ENCODE measurements around the gene CPZ.

Gene CPZ

DNA sequence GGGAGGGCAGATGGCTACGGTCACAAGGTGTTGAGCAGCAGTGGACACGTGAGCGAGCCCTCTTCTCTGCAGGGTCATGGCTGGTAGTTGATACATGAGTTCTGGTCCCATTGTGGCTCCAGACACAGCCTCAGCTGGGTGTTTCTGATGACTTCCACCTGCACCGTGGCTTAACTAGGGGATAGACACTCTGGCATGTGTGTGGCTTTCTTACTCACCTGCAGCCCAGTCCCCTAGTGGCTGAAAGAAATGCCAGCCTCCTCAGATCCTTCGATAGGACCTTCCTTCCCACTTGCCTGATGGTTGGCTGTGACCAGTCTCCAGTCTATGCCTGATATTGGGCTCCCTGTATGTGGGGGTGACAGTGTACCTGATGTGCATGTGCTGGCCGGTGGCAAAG lies 7.4 kb upstream of the CPZ start:
- no peak for TF ChIP-seq CTCF (IDR thresholded peaks at IDR 0.05; ENCODE audit: control extremely low read depth, extremely low read depth, low read depth, missing control alignments)
- CTCF ChIA-PET = no interaction called here
- POLR2A ChIA-PET = no interaction called here
- DNase-seq (ENCODE audit: extremely low spot score) = no peak

GRCh38 chr4:8585721-8586212 lies 6.8 kb upstream of the CPZ start:
- CTCF ChIA-PET = interaction anchor here (0.6 to 0.9 kb wide), 2 partner anchors 115 to 117 kb away, joined by 3 to 4 read pairs; no protein-coding TSS in a partner anchor
- DNase-seq (ENCODE audit: extremely low spot score) = no peak

DNA sequence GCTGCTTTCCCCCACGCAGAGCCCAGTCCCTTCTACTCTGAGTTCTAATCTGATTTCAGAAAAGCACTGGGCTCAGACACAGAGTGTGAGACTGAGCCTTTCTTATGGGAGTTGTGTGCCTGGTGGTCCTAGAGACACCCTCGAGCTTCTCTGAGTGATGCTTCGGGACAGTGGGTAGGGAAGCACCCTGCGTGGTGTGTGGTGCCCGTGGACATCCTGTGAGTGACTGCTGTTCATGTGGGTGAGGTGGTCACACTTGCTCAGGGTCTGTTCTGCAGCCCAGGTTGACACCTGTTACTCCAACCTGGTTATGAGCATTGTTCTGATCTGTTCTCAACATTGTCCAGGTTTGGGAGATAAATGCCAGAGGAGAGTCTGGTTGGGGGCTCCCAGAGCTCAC lies 6.3 kb upstream of the CPZ start:
- CTCF ChIA-PET = interaction anchor here (0.6 to 1.8 kb wide), 3 partner anchors 21 to 118 kb away, joined by 3 to 5 read pairs (median 4); no protein-coding TSS in a partner anchor
- no peak for DNase-seq (ENCODE audit: extremely low spot score)
- TF ChIP-seq CTCF (IDR thresholded peaks at IDR 0.05; ENCODE audit: control extremely low read depth, extremely low read depth, low read depth, missing control alignments) = no peak
- POLR2A ChIA-PET = no interaction called here

More at GRCh38 chr4:8585721-8586212, 6.8 kb upstream of the CPZ start:
- no peak for TF ChIP-seq CTCF (IDR thresholded peaks at IDR 0.05; ENCODE audit: control extremely low read depth, extremely low read depth, low read depth, missing control alignments)
- POLR2A ChIA-PET = no interaction called here

- POLR2A ChIA-PET = no interaction called here
- no peak for TF ChIP-seq CTCF (IDR thresholded peaks at IDR 0.05; ENCODE audit: control extremely low read depth, extremely low read depth, low read depth, missing control alignments)
- DNase-seq (ENCODE audit: extremely low spot score) = no peak
- CTCF ChIA-PET = interaction anchor here (0.6 to 1.8 kb wide), 3 partner anchors 21 to 118 kb away, joined by 3 to 5 read pairs (median 4); no protein-coding TSS in a partner anchor
Observed at GRCh38 chr4:8586671-8587468, 5.7 kb upstream of the CPZ start.

GRCh38 chr4:8587469-8588195 lies 4.9 kb upstream of the CPZ start:
- CTCF ChIA-PET = interaction anchor here (1.8 kb wide), 1 partner anchor 20 kb away, joined by 5 read pairs; no protein-coding TSS in a partner anchor
- TF ChIP-seq CTCF (IDR thresholded peaks at IDR 0.05; ENCODE audit: control extremely low read depth, extremely low read depth, low read depth, missing control alignments) = no peak
- no peak for DNase-seq (ENCODE audit: extremely low spot score)
- POLR2A ChIA-PET = no interaction called here

DNA sequence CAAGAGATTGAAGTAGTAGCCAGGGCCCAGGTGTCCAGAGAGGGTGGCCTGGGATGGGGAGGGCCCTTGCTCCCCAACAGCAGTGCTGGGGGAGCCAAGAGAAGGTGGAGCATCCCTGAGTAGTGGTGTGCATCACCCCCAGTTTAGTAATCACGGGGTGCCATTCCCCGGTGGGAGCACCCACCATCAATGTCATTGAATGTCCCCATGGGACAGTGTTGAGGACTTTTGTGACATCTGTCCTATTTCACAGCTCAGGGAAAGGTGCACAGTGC lies 4.4 kb upstream of the CPZ start:
- POLR2A ChIA-PET = no interaction called here
- TF ChIP-seq CTCF (IDR thresholded peaks at IDR 0.05; ENCODE audit: control extremely low read depth, extremely low read depth, low read depth, missing control alignments) = no peak
- DNase-seq (ENCODE audit: extremely low spot score) = no peak
- CTCF ChIA-PET = no interaction called here
